T-helper 1 cell treated with Interleukin-12 subunit alpha and Interleukin-12 subunit beta and Interleukin-4 antibody, amounts not matched to agents 30 ng/mL and 1 ng/mL, for 36 hours (primary cell): ENCODE results near the gene ZDHHC4. TPM values are rescaled to one million over a fixed set of nuclear protein-coding genes. Genes with fewer than 3 reads are reported as not detected.

Source experiments
- intact Hi-C: fragments of 100-400 bp; cut with micrococcal nuclease; formaldehyde crosslinking; loops from one replicate; pipeline ENCODE4 v1.15.1; 2024
- total RNA-seq: library from RNA; stranded (reverse); gene quantifications from 2 replicates; pipeline ENCODE4 v1.2.3, GENCODE V29; 2022

The ZDHHC4 gene
- total RNA-seq: 26.6 and 28.1 TPM in 2 replicates

DNA sequence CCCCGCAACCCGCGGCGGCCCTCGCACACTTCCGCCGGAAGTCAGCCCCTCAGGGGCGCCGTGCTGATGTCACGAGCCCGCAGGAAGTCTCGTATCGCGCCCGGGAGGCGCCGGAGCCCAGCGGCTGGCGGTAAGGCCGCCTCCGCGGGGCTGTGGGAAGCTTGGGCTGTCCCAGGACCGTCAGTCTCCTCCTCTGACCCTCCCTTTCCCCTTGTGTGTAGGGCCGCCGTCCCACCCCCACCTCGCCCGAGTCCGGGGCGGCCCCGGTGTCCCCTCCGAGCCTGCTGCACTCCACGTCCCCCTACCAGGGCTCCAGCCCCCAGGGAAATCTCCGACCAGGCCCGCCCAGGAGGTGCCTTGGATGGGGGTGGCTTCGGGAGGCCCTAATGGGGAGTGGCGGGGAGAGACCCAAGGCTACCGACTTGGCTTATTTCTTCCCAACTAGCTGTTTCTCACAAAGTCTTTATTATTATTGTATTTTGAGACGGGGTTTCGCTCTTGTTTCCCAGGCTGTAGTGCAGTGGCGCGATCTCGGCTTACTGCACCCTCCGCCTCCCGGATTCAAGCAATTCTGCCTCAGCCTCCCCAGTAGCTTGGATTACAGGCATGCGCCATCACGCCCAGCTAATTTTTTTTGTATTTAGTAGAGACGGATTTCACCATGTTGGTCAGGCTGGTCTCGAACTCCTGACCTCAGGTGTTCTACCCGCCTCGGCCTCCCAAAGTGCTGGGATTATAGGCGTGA is at the start of gene ZDHHC4:
Gene ZDHHC4, plus strand, starts transcription at position 86 of the 745 bp plus-strand sequence. CDS start 3,108 bp downstream, outside the sequence.
- intact Hi-C loops: loop anchor here (1.0 to 5.0 kb wide), 5 partner anchors 13 to 1390 kb away; partner anchors contain the start of genes GLCCI1, INTS15 and ZNF12

DNA sequence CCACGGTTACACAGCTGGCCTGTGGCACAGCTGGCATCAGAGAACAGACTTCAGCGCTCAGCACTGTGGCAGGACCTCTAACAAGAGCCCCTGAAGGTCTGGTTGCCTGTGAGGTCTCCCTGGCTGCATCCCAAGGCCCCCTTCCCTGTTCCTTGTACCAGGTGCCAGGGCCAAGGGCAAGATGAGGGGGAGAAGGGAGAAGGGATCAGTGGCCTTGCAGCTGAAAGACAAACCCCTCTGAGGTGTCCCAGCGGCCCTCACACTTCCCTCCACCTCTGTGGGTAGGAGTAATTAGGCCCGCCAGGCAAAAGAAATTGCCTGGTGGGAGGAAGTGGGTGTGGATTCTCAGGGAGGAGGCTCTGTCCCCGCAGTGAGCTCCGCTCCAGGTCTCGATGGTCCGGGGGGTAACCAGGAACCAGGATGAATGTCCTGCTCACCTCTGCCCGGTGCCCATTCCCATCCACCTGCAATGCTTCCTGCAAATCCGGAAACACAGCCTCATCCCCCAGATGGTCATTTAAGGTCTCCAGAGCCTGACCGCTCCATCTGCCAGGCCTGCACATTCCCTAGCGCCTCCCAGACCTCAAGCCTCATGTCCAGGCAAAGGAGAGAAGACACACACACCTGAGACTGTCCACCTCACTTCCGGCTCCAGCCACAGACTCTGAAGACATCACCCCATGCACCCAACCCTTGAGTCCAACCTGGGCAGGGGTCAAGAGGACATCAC is 48.7 kb upstream of the ZDHHC4 start:
- intact Hi-C loops: no loop called here

DNA sequence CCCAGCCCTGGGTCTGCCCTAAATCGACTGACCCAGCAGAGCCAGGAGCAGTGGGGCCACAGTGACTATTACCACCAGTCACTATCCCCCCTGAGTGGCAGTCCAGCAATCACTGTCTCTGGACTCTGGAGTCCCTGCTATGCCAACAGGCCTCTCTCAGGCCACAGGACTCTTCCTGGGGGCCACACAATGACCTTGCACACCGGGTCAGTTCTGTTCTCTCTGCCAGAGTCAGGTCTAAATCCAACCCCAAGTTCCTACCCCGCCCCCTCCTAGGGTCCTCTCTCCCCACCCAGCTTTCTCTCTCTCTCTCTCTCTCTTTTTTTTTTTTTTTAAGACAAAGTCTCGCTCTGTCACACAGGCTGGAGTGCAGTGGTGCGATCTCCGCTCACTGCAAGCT is 47.6 kb upstream of the ZDHHC4 start:
- intact Hi-C loops: no loop called here

DNA sequence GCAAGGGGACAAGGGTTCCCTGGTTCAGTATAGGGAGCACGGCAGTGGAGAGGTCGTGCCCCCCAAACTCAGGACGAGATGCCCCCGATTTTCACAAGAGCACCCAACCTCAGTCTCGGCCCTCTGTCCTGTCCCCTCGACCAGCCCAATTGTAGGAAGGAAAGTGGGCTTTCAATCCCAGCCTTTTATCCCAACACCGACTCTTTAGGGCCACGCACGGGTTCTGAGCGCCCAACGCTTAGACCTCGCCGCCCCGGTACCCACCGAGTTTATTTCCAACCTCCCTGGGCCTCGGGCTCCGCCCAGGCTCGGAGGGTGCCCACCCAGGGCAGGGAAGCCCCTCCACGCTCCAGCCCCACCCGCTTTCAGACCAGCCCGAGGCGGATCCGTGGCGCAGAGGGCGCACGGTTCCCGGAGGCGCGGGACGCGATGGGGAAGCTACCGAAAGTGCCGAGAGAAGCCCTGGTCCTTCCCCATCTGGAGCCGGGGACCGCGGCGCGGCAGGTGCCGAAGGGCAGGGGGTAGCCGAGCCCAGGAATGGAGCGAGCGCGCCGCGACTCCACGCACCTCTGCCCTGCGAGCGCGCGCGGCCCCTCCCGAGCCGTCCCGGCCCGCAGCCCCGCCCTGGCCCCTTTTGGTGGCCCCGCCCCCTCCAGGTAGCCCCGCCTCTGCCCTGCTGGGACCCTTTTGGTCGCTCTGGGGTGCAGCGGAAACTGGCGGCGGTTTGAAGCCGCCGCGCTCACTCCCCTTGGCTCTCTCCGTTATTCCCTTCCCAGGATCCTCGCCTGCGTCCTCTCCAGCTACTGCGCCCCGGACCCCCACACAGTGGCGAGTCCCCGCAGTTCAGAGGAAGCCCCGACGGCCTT is 46.4 kb upstream of the ZDHHC4 start:
- intact Hi-C loops: no loop called here

DNA sequence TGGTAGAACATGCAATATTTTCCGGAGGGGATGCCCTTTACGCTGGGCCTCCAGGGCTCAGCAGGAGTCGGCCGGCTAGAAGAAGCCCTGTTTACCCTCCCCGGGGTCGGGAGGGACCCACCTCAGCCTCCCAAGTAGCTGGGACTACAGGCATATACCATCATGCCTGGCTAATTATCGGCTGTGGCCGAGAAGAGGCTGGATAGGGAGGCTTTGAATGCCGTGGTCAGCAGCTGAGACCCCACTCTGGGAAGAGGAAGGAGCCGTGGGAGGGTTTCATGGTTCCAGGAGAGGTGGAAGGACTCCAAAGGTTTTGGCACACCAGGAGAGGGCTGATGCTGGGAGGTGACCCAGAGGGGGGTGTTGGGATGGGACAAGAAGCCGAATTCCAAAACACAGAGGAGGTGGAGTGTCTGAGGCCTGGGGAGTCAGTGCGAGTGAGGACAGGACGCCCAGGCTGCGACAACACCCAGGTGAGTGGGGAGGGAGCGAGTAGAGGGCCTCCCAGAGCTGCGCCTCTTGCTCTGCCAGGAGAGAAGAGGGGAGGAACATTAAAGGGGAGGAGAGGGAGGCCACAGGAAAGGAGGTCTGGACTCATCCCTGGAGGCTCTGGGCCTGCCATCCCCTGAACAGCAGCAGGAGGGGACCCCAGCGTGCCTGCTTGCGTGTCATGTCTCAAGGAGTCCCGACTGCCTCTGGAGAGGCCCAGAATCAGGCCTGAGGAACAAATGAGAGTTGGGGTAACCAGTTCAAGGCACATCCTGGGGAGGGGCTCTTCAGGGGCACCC is 45.6 kb upstream of the ZDHHC4 start:
- intact Hi-C loops: no loop called here

DNA sequence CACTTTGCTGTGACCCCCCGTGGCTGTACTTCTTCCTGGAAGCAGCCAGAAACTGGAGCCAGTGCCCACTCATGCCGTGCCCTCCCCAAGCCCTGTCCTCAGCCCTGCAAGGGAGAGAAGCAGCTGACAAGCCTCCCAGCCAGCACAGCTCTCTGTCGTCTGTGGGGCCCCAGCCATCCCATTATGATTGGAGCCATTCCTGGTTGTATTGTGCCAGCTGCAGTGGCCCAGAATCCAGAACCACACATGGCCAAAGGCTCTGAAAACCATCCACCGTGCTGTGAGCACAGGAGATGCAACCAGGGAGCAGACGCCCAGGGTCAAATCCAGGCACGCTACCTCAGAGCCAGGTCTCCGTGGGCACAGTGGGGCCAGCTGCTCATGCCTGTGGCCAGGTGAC is 44.7 kb upstream of the ZDHHC4 start:
- intact Hi-C loops: no loop called here

DNA sequence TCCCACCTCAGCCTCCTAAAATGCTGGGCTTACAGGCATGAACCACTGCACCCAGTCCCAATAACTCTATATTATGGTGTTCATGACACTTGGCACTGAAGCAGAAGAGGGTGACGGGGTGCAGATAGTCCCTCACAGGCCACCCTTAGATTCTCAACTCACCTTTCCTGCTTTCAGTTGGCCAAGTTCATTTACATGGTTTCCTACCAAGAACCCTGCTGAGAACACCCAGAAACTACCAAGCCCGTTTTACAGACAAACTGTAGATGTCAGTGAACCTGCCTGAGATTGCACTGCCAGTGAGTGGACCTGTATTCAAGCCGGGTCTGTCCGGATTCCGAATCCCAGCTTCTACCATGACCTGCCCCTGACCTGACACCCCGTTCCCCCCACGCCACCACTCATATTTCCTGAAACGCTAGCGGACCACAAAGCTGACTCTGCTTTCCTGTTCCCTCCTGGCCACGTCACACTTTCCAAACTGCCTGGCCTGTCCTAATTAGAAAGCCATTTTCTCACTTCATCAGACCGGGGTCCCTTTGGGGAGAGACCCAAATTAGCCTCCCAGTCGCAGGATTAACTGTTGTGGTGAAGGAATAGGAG is 43.3 kb upstream of the ZDHHC4 start:
- intact Hi-C loops: no loop called here

DNA sequence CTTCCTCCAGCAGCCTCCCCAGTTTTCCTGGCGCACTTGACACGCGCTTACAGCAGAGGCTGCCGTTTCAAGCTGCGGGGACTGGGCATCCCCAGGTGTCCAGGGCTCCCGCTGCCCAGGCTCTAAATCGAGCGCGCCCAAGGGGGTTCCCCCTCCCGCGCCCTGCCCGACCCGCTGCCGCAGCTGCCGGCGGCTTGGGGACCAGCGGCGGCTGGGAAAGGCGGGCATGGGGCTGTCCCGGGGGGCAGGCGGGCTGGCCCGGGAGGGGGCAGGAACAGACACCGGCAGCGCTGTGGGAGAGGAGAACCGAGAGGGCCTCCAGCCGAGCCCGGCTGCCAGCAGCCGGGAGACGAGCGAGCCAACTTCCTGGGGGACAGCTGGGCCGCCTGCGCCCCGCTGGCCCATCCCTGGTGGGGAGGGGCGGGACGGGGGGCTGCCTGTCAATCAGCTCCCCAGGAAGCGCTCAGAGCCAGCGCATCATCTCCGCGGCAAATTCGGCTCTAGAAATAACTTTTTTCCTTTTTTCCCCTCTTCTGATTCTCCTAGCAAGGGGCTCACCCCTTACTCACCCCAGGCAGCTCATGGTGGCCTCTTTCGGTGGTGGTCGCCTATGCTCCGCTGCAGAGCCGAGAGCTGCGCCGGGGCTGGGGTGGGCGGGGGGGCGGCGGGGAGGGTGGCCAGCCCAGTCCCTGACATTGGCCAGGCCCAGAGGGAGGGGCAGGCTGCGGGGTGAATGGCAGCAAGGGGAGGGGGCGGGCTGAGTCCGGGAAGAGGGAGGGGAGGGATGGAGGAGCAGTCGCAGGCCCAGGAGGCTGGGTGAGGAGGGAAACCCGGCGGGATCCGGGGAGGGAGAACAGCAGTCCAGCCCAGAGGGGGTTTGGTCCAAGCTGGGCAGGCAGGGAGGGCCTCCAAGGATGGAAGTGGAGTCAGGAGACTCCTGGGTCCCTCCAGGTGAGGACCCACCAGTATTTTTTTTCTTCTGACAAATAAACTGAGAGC is 40.7 kb upstream of the ZDHHC4 start:
- intact Hi-C loops: no loop called here

DNA sequence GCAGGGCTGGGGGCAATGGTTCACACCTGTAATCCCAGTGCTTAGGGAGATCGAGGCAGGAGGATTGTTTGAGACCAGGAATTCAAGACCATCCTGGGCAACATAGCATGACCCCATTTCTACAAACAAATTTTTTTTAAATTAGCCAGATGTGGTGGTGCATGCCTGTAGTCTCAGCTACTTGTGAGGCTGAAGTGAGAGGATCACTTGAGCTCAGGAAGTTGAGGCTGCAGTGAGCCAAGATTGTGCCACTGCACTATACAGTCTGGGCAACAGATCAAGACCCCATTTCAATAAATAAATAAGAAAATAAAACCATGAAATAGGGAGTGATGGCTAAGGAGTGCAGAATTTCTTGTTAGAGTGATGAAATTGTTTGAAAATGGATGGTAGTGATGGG is 34.9 kb upstream of the ZDHHC4 start:
- intact Hi-C loops: no loop called here

DNA sequence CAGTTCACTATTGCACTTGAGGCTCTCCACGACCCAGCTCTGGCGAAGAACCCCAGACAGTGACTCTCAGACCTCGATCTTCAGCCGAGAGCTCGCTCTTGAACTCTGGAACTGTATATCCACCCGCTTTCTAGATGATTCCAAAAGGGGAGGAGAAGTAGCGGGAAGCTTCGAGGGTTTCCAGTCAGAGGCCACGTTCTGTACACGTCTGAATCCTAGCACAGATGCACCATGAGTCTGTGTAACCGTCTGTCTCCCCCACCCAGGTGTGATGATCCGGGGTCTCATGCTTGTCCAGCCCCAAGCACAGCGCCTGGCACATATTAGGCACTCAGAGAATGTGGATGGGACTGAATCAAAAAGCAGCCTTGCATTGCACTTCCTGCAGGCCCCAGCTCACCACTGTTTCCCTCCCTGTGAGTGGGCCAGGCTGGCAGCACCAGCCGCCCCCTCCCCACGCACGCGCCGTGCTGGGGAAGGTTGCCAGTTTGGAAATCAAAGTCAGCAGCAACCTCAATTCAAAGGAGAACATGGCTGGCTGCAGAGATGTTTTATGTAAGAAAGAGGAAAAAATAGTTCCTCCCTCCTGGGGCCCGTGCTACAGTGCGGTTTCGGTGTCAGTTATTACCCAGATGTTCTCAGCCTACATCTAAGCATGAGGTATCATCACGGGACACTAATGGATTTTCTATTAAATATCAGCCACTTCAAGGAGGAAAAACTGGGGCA is 31.7 kb upstream of the ZDHHC4 start:
- intact Hi-C loops: no loop called here

DNA sequence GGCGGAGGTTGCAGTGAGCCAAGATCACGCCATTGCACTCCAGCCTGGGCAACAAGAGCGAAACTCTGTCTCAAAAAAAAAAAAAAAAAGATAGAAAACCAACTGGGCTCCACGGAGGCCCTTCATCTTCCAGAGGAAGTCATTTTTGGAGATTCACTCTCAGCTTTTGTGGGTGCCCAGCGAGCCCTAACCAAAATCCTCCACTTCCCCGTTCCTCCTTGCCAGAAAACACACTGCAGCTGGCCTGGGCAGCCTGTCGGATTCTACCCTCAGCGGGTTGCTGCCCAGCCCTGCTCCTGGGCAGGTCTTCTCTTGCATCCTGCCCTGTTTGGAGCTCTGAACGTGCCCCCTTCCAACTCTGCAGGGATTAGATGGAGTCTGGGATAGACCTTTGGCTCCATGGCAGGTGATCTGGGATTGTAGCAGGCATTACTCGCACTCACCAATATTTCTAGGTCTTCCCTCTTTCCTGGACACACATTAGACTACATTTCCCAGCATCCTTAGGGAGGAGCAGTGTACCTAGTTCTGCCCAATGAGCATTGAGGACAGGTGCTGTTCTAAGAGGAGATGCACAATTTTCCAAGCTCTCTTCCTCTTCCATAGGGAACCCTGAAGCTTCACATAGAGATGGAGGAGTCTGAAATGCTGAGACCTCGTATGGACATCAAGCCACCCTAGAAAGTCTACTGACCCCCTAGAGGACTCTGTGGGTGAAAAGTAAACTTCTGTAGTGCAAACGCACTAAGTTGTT is 30.6 kb upstream of the ZDHHC4 start:
- intact Hi-C loops: no loop called here

DNA sequence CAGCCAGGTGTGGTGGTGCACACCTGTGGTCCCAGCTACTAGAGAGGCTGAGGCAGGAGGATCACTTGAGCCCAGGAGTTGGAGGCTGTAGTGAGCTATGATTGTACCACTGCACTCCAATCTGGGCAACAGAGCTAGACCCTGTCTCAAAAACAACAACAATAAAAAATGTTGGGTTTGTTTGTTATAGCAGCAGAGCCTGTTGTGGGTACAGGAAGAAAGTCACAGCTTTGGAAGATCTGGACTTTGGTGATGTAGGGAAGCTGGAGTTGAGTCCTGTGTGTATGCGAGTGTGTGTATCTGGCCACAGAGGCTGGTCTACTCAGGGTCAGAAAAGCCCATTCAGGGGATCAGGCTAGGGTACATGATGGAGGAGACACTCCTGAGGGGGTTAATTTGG is 29.9 kb upstream of the ZDHHC4 start:
- intact Hi-C loops: no loop called here

DNA sequence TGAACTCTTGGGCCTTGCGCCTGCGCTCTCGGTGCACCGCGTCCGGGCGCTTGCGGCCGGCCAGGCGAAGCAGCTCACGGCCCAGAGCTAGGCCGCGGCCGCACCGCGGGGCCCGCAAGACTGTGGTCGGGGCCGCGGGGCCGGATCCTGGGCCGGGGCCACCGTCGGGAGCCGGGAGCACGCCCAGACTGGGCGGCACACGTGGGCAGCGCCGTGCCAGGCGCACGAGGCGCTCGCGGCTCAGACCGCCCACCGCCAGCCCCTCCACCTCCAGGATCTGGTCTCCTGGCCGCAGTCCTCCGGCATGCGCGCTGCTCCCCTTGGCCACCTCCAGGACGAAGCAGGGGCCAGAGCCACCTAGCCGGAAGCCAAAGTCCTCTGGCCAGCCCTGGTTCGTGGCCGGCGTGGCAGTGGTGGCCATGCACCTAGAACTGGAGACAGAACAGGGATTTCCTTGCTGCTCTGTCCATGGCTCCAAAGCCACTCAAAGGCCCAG is 26.2 kb upstream of the ZDHHC4 start, which contains the start of gene GRID2IP:
Gene GRID2IP, minus strand, starts transcription at position 446 of the 496 bp plus-strand sequence. Its CDS starts 25 bp downstream, at position 421.
- intact Hi-C loops: no loop called here

DNA sequence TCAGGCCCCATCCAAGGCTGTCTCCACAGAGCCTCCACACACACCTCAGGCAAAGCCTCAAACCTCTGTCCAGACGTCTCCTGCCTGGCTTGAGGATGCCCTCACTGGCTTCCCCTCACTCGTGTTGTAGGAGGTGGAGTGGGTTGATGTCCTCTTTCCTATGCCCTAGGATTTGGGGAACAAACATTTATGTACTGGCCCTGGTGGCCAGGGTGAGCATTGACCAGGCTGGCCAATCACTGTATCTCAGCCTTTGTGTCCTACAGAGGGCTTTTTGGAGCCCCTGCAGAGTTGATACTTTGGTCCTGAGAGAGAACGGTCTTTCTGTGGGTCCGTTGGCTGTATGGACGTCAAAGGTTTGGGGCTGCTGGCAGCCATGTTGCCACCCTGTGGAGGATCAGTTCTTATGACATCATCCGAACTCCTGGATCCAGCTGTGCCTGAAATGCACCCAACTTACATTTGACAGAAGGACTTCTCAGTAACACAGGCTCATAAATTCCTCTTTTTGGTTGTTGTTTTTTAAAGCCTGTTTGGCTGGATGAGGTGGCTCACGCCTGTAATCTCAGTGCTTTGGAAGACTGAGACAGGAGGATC is 23.7 kb upstream of the ZDHHC4 start:
- intact Hi-C loops: no loop called here

DNA sequence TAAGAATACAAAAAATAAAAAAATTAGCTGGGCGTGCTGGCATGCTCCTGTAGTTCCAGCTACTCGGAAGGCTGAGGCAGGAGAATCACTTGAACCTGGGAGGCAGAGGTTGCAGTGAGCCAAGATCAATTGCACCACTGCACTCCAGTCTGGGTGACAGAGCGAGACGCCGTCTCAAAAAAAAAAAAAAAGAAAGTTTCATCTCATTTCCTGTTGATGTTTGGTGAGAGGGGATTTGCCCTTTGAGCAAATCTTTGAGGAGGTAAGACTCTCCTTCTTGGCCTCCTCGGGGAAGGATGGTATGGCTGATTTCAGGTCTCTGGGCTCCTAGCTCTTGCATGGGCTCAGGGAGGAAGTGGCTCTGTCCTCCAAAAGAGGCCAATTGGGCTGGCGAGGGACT is 22.4 kb upstream of the ZDHHC4 start:
- intact Hi-C loops: no loop called here

DNA sequence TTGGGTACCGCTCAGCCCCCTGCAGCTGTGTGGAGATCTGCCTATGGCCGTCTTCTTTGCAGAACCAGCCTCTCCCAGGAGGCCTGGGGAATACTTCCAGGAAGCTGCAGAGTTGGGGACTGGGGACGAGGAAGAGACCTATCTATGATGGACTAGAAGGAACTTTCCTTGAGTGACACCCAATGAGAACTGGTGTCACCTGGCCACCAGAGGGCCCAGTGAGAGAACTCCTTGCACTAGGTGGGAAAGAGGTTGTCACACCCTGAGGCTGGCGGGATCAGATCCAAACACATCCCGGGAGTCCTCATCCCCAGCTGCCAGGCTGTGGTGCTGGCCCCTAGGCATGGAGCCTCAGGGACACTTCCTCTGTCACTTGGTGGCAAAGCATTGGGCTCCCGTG is 21.1 kb upstream of the ZDHHC4 start:
- intact Hi-C loops: no loop called here

DNA sequence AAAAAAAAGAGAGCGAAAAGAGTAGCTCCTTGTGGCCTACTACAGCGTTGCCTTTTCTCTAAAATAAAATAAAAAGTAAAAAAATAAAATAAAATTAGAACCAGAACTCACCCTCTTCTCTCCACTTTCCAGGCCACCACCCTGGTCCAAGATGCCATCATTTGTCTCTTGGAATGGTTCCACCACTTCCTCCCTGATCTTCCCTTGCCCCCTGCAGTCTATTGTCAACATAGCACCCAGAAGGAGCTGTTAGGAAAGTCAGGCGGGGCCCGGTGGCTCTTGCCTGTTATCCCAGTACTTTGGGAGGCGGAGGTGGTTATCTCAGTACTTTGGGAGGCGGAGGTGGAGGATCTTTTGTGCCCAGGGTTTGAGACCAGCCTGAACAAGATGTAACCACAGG is 18.4 kb upstream of the ZDHHC4 start:
- intact Hi-C loops: loop anchor here (1.0 kb wide), 1 partner anchor 43 kb away; no protein-coding TSS in a partner anchor
